Measurements from ENCODE around the gene GRIK5. TPM values are rescaled to one million over a fixed set of nuclear protein-coding genes. Genes with fewer than 3 reads are reported as not detected.

Gene GRIK5
- total RNA-seq, 4 donors from 2014 or later = 7.0 to 23.4 (median 12.3) TPM

DNA sequence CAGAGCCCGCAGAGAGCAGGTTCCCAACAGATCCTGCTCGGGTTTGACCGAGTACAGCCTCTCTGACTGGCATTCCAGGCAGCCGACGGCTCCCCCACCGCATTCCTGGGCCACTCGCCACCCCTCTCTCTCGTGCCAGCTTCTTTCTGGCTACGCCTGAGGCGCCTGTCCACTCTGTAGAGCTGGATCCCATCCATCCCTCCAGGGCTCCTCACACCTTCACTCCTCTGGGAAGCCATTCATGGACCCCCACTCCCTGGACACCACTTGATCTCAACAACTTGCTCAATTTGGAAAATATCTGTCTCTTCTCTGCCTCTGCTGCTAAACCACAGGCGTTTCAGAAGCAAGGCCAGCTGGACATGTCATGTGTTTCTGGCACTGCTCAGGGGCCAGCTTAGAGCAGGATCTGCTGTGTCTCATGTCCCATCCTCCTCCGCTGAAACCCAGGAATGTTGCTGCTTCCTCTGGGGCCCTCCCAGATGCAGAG is 45.3 kb downstream of the GRIK5 start:
- 20 to 43% methylated on average over 7 to 9 of the region's 12 CpGs for WGBS, 2 donors (ENCODE audit: low coverage in 1 of 2)
- Histone ChIP-seq H3K36me3 (peaks cover 0 to 49% of the 10 kb centered on the region in 2 donors), H3K4me1 (peaks cover 0 to 21% (median 9%) of the 10 kb centered on the region in 3 donors), H3K4me3 (no peak overlapping the region), H3K27ac (peak overlapping the region in 3 of 4 donors; percentile 5 to 51 (median 44)), H3K27me3 (no peaks in the 10 kb centered on the region), H3K9me3 (no peaks in the 10 kb centered on the region)
- ATAC-seq = peak; percentile 82
- TF ChIP-seq POLR2A (IDR thresholded peaks at IDR 0.05) (no peak), POLR2AphosphoS5 (IDR thresholded peaks at IDR 0.05) (peak; percentile 19)

DNA sequence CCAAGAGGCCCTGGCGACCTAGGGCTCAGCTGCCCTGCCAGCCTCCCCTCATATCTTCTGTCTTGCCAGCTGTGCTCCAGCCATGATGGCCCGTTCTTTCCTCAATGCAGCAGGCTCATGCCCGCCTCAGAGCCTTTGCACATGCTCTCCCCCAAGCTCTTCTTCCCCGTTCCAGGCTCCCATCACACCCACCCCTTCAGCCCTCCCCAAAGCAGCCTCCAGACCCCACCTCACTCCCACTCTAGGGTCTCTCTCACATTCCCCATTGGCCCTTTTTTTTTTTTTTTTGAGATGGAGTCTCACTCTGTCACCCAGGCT is 46.1 kb downstream of the GRIK5 start:
- Histone ChIP-seq H3K27ac (peak overlapping the region in 1 of 4 donors; percentile 5), H3K36me3 (peaks cover 0 to 49% of the 10 kb centered on the region in 2 donors), H3K4me1 (peaks cover 0 to 21% (median 9%) of the 10 kb centered on the region in 3 donors), H3K4me3 (no peak overlapping the region), H3K9me3 (no peaks in the 10 kb centered on the region), H3K27me3 (no peaks in the 10 kb centered on the region)
- TF ChIP-seq EP300 (IDR thresholded peaks at IDR 0.05) = no peak
- no peak for TF ChIP-seq POLR2A (IDR thresholded peaks at IDR 0.05)
- TF ChIP-seq, protein P1, sequence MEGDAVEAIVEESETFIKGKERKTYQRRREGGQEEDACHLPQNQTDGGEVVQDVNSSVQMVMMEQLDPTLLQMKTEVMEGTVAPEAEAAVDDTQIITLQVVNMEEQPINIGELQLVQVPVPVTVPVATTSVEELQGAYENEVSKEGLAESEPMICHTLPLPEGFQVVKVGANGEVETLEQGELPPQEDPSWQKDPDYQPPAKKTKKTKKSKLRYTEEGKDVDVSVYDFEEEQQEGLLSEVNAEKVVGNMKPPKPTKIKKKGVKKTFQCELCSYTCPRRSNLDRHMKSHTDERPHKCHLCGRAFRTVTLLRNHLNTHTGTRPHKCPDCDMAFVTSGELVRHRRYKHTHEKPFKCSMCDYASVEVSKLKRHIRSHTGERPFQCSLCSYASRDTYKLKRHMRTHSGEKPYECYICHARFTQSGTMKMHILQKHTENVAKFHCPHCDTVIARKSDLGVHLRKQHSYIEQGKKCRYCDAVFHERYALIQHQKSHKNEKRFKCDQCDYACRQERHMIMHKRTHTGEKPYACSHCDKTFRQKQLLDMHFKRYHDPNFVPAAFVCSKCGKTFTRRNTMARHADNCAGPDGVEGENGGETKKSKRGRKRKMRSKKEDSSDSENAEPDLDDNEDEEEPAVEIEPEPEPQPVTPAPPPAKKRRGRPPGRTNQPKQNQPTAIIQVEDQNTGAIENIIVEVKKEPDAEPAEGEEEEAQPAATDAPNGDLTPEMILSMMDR (IDR thresholded peaks at IDR 0.05) = no peak
- no peak for TF ChIP-seq POLR2AphosphoS5 (IDR thresholded peaks at IDR 0.05)
- WGBS, 2 donors (ENCODE audit: low coverage in 1 of 2) = 86 to 94% methylated on average over 3 to 4 of the region's 4 CpGs
- ATAC-seq = no peak

DNA sequence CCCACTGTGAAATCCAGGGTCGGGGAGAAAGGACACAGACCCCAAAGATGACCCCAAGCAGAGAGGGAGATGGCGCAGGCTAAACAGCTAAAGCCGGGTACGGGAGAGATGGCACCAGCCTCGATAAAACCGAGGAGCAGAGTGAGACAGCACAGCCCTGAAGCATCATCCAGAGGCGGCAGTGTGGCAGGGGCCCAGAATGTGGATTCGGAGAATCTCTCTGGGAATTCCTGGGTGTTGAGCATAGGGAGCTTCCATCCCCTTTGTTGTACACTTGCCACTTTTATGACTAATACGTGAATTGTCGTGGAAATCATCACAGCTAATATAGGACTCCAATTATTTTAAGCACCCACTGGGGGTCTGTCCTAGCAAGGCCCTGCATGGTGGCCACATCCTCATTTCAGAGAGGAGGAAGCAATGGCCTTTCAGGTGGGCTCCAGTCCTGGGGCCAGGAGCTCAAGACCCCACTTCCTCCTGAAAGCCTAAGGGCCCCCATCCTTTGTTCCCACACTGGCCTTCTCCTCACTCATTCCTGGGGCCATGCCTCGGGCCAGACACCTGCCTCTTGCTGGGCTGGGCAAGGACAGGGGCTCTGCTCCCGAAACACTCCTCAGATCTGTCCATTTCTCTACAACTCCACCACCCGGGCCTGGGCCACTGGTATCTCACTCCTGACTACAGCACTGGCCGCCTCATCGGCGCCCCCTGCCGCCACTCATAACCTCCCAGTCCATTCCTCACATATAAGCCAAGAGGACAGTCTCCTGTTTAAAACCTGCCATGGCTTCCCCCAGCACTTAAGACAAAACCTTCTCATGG is 46.7 kb downstream of the GRIK5 start:
- Histone ChIP-seq H3K9me3 (no peaks in the 10 kb centered on the region), H3K36me3 (peaks cover 0 to 51% of the 10 kb centered on the region in 2 donors), H3K27ac (no peak overlapping the region), H3K27me3 (no peaks in the 10 kb centered on the region), H3K4me1 (peaks cover 0 to 21% (median 9%) of the 10 kb centered on the region in 3 donors), H3K4me3 (no peak overlapping the region)
- TF ChIP-seq EP300 (IDR thresholded peaks at IDR 0.05) (no peak), POLR2AphosphoS5 (IDR thresholded peaks at IDR 0.05) (no peak), POLR2A (IDR thresholded peaks at IDR 0.05) (no peak)
- TF ChIP-seq, protein P1 (IDR thresholded peaks at IDR 0.05) = no peak
- ATAC-seq = no peak
- WGBS, 2 donors (ENCODE audit: low coverage in 1 of 2) = 56 to 71% methylated on average over 3 to 7 of the region's 17 CpGs

DNA sequence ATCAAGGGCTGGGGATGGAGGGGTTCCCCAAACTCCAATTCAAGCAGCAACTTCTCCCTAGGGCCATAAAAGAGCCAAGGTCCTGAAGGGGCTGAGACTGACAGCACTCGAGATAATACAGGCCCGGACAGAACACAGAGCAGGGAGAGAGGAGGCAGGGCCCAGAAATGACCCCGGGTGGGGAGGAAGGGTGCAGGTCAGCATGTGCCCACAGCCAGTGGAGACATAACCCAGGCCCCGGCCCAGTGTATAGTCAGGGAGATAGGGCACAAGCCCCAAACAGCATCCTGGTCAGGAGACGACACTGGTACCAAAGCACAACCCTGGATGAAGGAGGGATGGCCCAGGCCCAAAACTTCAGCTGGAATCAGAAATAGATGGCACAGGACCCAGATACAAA is 47.4 kb downstream of the GRIK5 start:
- H3K27ac ChIP-seq = no peak overlapping the region
- no peak for ATAC-seq
- no peak for TF ChIP-seq POLR2A (IDR thresholded peaks at IDR 0.05)
- no peak for TF ChIP-seq EP300 (IDR thresholded peaks at IDR 0.05)
- TF ChIP-seq, protein P1 (IDR thresholded peaks at IDR 0.05) = no peak
- TF ChIP-seq POLR2AphosphoS5 (IDR thresholded peaks at IDR 0.05) = no peak
- peaks cover 0 to 53% of the 10 kb centered on the region in 2 donors for H3K36me3 ChIP-seq
- 50% methylated on average over 5 of the region's 5 CpGs; no CpG with 5 or more reads in 1 of the 2 donors for WGBS, 2 donors (ENCODE audit: low coverage in 1 of 2)
- H3K27me3 ChIP-seq = no peaks in the 10 kb centered on the region
- peaks cover 0 to 21% (median 9%) of the 10 kb centered on the region in 3 donors for H3K4me1 ChIP-seq
- no peak overlapping the region for H3K4me3 ChIP-seq
- no peaks in the 10 kb centered on the region for H3K9me3 ChIP-seq

DNA sequence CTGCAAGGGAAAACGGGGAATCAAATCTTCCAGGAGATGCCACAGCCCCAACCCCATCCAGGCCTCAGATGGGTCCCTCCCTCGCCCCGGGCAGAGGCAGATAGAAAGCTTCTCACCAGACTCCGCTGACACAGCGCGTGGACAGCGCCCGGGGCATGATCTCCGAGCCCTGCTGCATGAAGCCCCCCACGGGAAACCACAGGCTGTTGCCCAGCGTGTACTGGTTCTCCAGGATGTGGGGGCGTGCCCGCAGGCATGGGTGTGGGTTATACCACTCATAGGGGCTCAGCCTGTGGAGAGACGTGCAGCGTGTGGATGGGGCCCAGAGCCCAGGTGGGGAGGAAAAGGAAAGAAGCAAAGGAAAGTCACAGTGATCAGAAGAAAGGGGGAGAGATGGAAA is 48.8 kb downstream of the GRIK5 start:
- H3K27me3 ChIP-seq = no peaks in the 10 kb centered on the region
- H3K36me3 ChIP-seq = peaks cover 0 to 62% of the 10 kb centered on the region in 2 donors
- no peaks in the 10 kb centered on the region for H3K9me3 ChIP-seq
- ATAC-seq = no peak
- H3K4me1 ChIP-seq = peaks cover 0 to 21% (median 9%) of the 10 kb centered on the region in 3 donors
- TF ChIP-seq, protein P1 (IDR thresholded peaks at IDR 0.05) = no peak
- TF ChIP-seq POLR2AphosphoS5 (IDR thresholded peaks at IDR 0.05) = no peak
- no peak for TF ChIP-seq POLR2A (IDR thresholded peaks at IDR 0.05)
- TF ChIP-seq EP300 (IDR thresholded peaks at IDR 0.05) = no peak
- WGBS, 2 donors (ENCODE audit: low coverage in 1 of 2) = 78% methylated on average over 3 of the region's 15 CpGs; no CpG with 5 or more reads in 1 of the 2 donors
- no peak overlapping the region for H3K27ac ChIP-seq
- no peak overlapping the region for H3K4me3 ChIP-seq

All from gastroesophageal sphincter (tissue), 4 donors.